SU-DHL-6 (cell line): Measurements from ENCODE around the gene SNAPIN.

Source experiments
- H2AFZ ChIP-seq: fragments of 200-600 bp; sonication (generic); 2 replicates; pipeline ENCODE4 v1.6.1; 2014; ENCODE audit warnings: low read depth, mild to moderate bottlenecking, moderate library complexity, mixed read lengths, antibody characterized with exemption, low read length; ENCODE audit not compliant: severe bottlenecking
- H3F3A ChIP-seq: fragments of 200-600 bp; shearing (Covaris generic); 2 replicates; pipeline ENCODE4 v1.6.0; 2016; ENCODE audit warnings: antibody characterized with exemption, mild to moderate bottlenecking; ENCODE audit not compliant: insufficient read depth
- H3K27ac ChIP-seq: fragments of 200-600 bp; sonication (generic); 2 replicates; pipeline ENCODE4 v1.5.1; 2016; ENCODE audit warnings: low read depth, mild to moderate bottlenecking, low read length, moderate library complexity, mixed read lengths
- H3K27me3 ChIP-seq: fragments of 200-600 bp; sonication (generic), shearing (Covaris generic); 2 replicates; pipeline ENCODE4 v1.6.0; 2014; ENCODE audit warnings: mild to moderate bottlenecking, low read length
- H3K36me3 ChIP-seq: fragments of 200-600 bp; sonication (generic); 2 replicates; pipeline ENCODE4 v1.6.1; 2014; ENCODE audit warnings: mild to moderate bottlenecking, low read length, mixed read lengths
- H3K4me2 ChIP-seq: fragments of 300-600, 200-600 bp; shearing (Covaris generic), sonication (generic); 2 replicates; pipeline ENCODE4 v1.6.0; 2014; ENCODE audit warnings: low read length, low read depth, mild to moderate bottlenecking; ENCODE audit not compliant: poor library complexity, severe bottlenecking
- H3K4me3 ChIP-seq: fragments of 200-600 bp; sonication (generic); 2 replicates; pipeline ENCODE4 v1.5.1; 2014; ENCODE audit warnings: antibody characterized with exemption, low read length, mild to moderate bottlenecking, mixed read lengths; ENCODE audit not compliant: insufficient read depth, poor library complexity, severe bottlenecking
- H3K79me2 ChIP-seq: fragments of 200-600 bp; sonication (generic); 2 replicates; pipeline ENCODE4 v1.6.1; 2014; ENCODE audit warnings: mild to moderate bottlenecking, low read length, moderate library complexity; ENCODE audit not compliant: insufficient read depth
- H3K9ac ChIP-seq: fragments of 200-600 bp; sonication (generic); 2 replicates; pipeline ENCODE4 v1.7.0; 2014; ENCODE audit warnings: mild to moderate bottlenecking, low read length
- H3K9me2 ChIP-seq: fragments of 200-600 bp; sonication (generic); replicated peaks from 2 replicates; pipeline ENCODE4 v1.6.1; 2014; ENCODE audit warnings: low read length; ENCODE audit not compliant: insufficient read depth
- H3K9me3 ChIP-seq: fragments of 200-600 bp; sonication (generic); 2 replicates; pipeline ENCODE4 v1.6.1; 2014; ENCODE audit warnings: low read length, mixed read lengths; ENCODE audit not compliant: insufficient read depth
- H4K20me1 ChIP-seq: fragments of 200-600 bp; sonication (generic); 2 replicates; pipeline ENCODE4 v1.6.1; 2014; ENCODE audit warnings: low read depth, mild to moderate bottlenecking, antibody characterized with exemption, low read length, moderate library complexity, mixed read lengths
- EZH2phosphoT487 ChIP-seq: fragments of 200-600 bp; sonication (generic), shearing (Covaris generic); conservative IDR thresholded peaks from 2 replicates; pipeline ENCODE4 v1.6.1; 2018; ENCODE audit warnings: mild to moderate bottlenecking, antibody characterized with exemption, low read length, moderate library complexity, mixed read lengths
- TF ChIP-seq, protein P1 (sequence below): fragments of 200-600 bp; sonication (generic); IDR thresholded peaks from one replicate; pipeline ENCODE4 v1.5.1; 2017; ENCODE audit warnings: antibody characterized with exemption, mild to moderate bottlenecking, low read length, moderate library complexity; ENCODE audit not compliant: insufficient read depth, poor library complexity, severe bottlenecking

SNAPIN gene

DNA sequence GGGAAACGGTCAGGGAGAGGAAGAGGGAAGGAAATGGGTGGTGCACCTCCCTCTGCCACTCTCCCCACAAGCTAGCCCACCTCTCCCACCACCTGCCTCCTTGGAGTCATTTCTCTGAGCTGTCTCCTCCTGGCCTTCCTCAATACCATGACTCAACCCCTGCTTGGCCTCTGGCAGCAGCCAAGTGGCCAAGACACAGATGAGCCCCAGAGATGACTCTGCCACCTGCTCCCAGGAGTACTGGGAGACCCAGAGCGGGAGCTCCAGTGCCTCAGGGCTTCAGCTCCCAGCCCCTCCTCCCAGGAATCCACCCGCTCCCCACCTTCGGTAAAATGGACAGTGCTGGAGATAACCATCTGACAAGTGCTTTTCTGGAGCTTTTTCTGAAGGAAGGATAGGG lies 48.2 kb upstream of the SNAPIN start:
- H3F3A ChIP-seq, result no peaks in the 10 kb centered on the region
- TF ChIP-seq, protein P1, sequence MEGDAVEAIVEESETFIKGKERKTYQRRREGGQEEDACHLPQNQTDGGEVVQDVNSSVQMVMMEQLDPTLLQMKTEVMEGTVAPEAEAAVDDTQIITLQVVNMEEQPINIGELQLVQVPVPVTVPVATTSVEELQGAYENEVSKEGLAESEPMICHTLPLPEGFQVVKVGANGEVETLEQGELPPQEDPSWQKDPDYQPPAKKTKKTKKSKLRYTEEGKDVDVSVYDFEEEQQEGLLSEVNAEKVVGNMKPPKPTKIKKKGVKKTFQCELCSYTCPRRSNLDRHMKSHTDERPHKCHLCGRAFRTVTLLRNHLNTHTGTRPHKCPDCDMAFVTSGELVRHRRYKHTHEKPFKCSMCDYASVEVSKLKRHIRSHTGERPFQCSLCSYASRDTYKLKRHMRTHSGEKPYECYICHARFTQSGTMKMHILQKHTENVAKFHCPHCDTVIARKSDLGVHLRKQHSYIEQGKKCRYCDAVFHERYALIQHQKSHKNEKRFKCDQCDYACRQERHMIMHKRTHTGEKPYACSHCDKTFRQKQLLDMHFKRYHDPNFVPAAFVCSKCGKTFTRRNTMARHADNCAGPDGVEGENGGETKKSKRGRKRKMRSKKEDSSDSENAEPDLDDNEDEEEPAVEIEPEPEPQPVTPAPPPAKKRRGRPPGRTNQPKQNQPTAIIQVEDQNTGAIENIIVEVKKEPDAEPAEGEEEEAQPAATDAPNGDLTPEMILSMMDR, result no peak
- no peaks in the 10 kb centered on the region for H3K79me2 ChIP-seq
- H3K9me3 ChIP-seq, result no peaks in the 10 kb centered on the region
- no peaks in the 10 kb centered on the region for H3K36me3 ChIP-seq
- no peak overlapping the region for H3K4me3 ChIP-seq
- no peaks in the 10 kb centered on the region for H3K27me3 ChIP-seq
- H4K20me1 ChIP-seq, result no peaks in the 10 kb centered on the region
- H3K27ac ChIP-seq, result no peak overlapping the region
- no peak overlapping the region for H3K9ac ChIP-seq
- H3K9me2 ChIP-seq, result no peaks in the 10 kb centered on the region
- H2AFZ ChIP-seq, result no peak overlapping the region
- H3K4me2 ChIP-seq, result no peak overlapping the region

DNA sequence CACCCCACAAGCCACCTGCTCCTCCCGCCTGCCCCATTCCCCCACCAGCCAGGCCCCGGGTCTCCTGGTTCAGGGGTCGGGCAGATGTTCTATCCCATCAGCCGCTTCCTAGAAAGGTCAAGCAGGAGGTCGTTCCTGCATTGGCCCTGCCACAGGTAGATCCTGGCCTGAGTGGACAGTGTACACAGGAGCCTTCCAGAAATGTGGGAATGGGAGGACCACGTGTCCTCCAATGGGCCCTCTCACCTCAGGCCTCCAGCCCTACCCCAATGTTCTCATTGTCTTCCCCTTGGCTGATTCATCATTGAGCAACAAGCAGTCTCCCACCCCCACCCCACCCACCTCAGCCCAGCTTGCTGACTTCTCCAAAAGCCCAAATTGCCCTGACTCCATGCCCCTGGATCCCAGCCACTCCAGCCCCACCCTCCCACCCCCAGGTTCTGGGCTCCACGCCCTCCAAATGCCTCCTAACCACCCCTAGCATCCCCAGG lies 47.6 kb upstream of the SNAPIN start:
- no peak overlapping the region for H3K9ac ChIP-seq
- H3K4me2 ChIP-seq, result no peak overlapping the region
- H3K27me3 ChIP-seq, result no peaks in the 10 kb centered on the region
- no peaks in the 10 kb centered on the region for H4K20me1 ChIP-seq
- no peak overlapping the region for H3K27ac ChIP-seq
- H2AFZ ChIP-seq, result no peak overlapping the region
- no peaks in the 10 kb centered on the region for H3K79me2 ChIP-seq
- no peaks in the 10 kb centered on the region for H3F3A ChIP-seq
- no peak overlapping the region for H3K4me3 ChIP-seq
- TF ChIP-seq, protein P1, result no peak
- no peak for TF ChIP-seq EZH2phosphoT487
- no peaks in the 10 kb centered on the region for H3K9me3 ChIP-seq
- H3K36me3 ChIP-seq, result no peaks in the 10 kb centered on the region
- H3K9me2 ChIP-seq, result no peaks in the 10 kb centered on the region

DNA sequence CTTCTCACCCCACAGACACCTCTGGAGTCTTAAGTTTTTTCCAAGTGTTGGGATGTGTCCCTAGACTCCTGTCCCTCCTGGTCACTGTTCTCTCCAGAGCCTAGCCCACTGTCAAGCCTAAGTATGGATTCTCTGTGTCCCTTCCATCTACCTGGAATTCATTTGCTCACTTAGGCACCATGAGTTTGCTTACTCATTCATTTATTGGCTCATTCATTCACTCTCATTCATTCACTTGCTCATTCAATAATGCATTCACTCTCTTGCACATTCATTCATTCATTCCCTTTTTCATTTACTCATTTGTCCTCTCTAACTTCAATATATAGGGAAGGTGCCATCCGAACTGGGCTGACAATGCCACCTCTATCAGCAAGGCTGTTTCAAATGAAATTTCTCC lies 47.1 kb upstream of the SNAPIN start:
- H3K4me3 ChIP-seq, result no peak overlapping the region
- H4K20me1 ChIP-seq, result no peaks in the 10 kb centered on the region
- no peaks in the 10 kb centered on the region for H3K9me2 ChIP-seq
- no peak overlapping the region for H2AFZ ChIP-seq
- H3K9me3 ChIP-seq, result no peaks in the 10 kb centered on the region
- no peak overlapping the region for H3K27ac ChIP-seq
- H3K79me2 ChIP-seq, result no peaks in the 10 kb centered on the region
- H3K9ac ChIP-seq, result no peak overlapping the region
- H3K27me3 ChIP-seq, result no peaks in the 10 kb centered on the region
- H3F3A ChIP-seq, result no peaks in the 10 kb centered on the region
- no peak for TF ChIP-seq EZH2phosphoT487
- TF ChIP-seq, protein P1, result no peak
- no peaks in the 10 kb centered on the region for H3K36me3 ChIP-seq
- no peak overlapping the region for H3K4me2 ChIP-seq

DNA sequence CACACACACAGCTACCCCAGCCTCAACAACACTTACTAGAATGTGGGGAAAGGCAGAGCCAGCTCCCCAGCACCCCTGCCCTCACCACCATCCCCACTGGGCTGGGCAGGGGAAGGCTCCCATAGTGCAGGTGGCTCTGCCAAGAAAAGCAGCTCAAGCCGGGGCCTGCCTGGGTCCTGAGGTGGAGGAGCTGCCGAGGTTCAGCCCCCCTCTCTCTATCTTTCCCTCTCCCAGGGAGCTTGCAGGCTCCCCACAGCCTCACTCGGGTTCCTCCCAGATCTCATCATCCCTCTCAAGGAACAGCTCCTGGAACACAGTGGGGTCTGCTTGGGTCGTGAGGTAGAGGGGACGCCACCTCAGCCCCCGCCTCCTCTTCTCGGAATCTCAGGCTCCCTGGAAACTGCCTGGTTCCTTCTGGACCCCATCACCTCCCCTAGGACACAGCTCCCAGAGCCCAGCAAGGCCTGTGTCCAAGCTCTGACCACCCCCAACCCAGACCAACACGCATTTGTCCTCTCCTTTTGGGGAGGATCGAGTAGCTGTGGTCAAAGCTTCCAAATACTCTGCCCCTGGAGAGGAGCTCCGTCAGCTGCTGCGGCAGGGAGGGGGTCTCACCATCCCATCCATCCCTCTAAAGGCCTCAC lies 46.3 kb upstream of the SNAPIN start:
- H3K79me2 ChIP-seq, result no peaks in the 10 kb centered on the region
- H3F3A ChIP-seq, result no peaks in the 10 kb centered on the region
- H3K9me2 ChIP-seq, result no peaks in the 10 kb centered on the region
- H2AFZ ChIP-seq, result no peak overlapping the region
- H3K9ac ChIP-seq, result no peak overlapping the region
- H3K4me2 ChIP-seq, result no peak overlapping the region
- no peaks in the 10 kb centered on the region for H3K27me3 ChIP-seq
- H3K9me3 ChIP-seq, result no peaks in the 10 kb centered on the region
- no peak overlapping the region for H3K27ac ChIP-seq
- H4K20me1 ChIP-seq, result no peaks in the 10 kb centered on the region
- no peak overlapping the region for H3K4me3 ChIP-seq
- no peaks in the 10 kb centered on the region for H3K36me3 ChIP-seq
- no peak for TF ChIP-seq EZH2phosphoT487
- TF ChIP-seq, protein P1, result no peak
